Stimulated activated CD8-positive, alpha-beta memory T cell treated with anti-CD3 and anti-CD28 coated beads, Interleukin-12 subunit alpha, Interleukin-12 subunit beta, amount 100 ng/mL, for 4 hours (primary cell): ENCODE results near the gene ENOX1.

ENCODE experiments used
- DNase-seq: peaks from one replicate; pipeline ENCODE4 v3.0.0-alpha.2; 2020; ENCODE audit warnings: low read depth

Gene ENOX1

DNA sequence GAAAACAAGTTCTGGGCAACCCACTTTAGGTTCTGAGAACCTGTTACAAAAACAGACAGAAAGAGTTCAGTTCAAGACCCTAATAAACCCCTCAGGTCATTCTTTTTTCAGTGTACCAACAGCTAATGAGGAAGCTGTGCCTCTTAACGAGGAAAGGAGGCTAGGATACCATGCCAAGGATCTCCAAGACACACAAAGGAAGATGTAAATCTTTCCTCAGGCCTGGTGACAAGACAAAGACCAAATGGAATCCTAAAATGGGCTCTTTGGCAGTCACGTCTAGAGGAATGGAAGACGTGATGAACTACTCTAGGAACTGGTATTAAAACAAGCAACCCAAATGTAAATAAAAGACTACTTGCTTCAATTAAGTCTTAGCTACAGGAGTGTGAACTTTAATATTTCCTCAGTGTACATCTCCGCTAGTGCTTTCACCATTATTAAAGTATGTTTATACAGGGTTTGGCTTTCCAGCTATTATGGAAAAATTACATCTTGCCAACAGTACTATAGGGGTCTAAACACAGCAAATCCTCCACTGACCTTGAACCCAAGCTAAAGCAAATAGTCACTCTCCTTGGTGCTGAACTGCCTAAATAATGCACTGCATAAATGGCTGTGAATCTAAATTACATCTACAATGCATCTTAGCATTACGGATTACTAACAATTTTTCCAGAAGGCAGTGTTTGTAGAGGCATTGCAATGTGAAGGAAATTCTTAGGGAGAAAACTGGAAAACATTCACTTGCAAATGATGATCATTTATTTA, 42.3 kb downstream of the ENOX1 start:
- no peak for DNase-seq

DNA sequence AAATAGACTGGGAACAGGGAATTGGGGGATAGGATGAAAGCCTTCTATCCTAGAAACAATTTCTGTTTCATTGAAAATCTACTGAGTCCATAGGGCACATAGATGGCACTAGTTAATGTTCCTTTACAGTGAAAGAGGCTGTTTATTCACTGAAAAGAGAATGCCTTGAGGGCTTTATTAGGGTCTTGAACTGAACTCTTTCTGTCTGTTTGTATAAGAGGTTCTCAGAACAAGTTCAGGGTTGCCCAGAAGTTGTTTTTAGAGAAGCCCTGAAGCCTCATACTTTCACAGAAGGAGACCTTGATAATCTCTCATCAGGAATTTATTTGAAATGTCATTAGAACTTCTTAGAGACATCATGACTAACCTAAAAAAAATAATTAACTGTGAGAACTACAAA, 43.9 kb downstream of the ENOX1 start:
- no peak for DNase-seq

- DNase-seq: no peak
Observed at GRCh38 chr13:43737392-43737923, 49.3 kb downstream of the ENOX1 start.

GRCh38 chr13:43732726-43733125, 54.0 kb downstream of the ENOX1 start:
- DNase-seq: no peak

DNA sequence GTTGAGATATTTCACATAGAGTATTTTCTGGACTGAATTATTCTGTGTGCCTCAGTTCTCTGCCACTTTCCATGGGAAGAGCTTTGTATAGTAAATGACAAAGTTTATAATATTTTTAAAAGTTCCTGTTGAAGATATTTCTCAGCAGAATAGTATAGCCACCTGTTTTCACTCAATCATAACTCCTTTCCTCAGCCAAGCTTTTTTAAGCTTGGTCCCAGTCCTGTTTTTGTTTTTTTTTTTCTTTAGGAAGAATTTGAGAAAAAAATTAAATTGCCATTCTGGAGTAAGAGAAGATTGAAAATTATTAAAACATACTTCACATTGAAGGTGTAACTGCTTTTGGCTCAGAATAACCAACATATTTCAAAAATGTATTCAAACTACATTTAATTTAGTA, 55.5 kb downstream of the ENOX1 start:
- no peak for DNase-seq

- DNase-seq: no peak
Observed at GRCh38 chr13:43730642-43731041, 56.1 kb downstream of the ENOX1 start.

GRCh38 chr13:43728421-43728820, 58.4 kb downstream of the ENOX1 start:
- no peak for DNase-seq

DNA sequence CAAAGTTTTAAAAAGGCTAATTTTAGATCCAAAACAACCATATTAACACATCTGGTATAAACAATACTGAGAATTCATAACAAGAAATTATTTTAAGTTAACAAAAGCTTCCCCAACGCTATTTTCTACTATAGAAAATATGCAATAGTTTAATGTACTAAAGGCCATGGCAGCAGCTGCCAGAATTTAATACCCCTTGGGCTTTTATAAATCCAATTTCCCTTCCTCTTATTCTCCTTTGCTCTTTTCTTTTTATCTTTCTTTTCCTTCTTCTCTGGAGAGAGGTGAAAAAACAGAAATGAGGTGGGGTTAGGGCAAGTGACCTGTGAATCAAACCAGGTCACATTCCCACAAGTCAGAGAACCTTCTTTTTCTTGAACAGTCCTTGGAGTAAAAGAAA, 58.9 kb downstream of the ENOX1 start:
- no peak for DNase-seq

DNA sequence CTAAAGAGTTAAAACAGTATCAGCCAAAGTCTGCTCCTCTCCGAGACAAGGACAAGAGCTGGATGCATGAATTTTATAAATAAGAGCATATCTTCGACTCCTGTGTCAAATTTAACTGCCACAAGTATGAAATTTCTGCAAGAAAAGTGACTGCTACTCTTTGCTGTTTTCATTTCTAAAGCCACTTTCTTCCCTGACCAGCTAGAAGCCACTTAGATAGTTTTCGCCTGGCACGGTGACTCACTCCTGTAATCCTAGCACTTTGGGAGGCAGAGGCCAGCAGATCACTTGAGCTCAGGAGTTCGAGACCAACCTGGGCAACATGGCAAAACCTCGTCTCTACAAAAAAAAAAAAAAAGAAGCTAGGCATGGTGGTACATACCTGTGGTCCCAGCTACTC, 61.3 kb downstream of the ENOX1 start:
- DNase-seq: no peak

DNA sequence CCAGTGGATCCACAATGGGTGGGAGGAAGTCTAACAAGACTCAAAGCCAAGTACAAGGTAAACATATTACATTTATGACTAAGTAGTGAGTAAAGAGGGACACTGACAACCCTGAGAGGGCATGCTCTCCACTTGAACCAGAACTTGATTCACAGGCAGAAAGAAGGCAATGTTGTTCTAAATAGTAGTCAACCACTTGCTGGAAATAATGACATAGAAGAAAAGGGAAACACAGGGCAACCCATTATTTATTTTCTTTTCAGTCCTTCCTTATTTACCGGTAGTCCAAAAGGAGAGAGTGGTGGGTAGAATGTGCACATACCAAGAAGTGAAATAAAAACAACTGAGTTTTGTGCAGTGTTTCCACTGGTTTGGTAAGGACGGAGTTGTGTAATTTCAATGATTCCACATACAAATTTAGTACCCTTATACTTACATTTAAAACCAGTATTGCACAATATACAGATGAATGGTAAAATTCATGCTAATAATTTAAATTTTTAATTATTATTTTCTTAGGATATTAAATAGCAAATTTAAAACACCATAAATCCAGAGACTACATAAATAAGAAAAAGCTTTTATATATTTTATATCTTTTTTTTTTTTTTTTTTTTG, 65.9 kb downstream of the ENOX1 start:
- no peak for DNase-seq

DNA sequence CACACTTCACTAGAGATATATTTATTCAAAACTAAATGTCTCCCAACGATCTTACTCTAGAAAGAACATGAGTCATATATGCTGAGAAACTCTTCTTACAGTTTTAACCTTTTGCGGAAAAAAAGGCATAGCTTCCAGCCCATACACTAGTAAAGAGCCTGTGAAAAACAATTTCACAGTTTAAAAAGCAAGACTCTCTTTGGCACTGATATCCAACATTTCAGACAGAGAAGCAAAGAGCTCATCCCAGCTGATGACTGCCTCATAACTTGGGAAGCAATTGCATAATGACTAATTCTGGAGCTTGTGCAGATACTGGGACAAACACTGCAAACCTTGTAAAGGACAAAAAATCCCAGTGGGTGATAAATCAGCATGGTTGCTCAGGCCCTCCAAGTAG, 88.0 kb downstream of the ENOX1 start:
- DNase-seq: no peak

- no peak for DNase-seq
Observed at GRCh38 chr13:43698009-43698408, 88.8 kb downstream of the ENOX1 start.

- DNase-seq: no peak
Observed at GRCh38 chr13:43697323-43697722, 89.4 kb downstream of the ENOX1 start.

- no peak for DNase-seq
Observed at GRCh38 chr13:43694146-43694664, 92.6 kb downstream of the ENOX1 start.

GRCh38 chr13:43693639-43694038, 93.1 kb downstream of the ENOX1 start:
- no peak for DNase-seq

DNA sequence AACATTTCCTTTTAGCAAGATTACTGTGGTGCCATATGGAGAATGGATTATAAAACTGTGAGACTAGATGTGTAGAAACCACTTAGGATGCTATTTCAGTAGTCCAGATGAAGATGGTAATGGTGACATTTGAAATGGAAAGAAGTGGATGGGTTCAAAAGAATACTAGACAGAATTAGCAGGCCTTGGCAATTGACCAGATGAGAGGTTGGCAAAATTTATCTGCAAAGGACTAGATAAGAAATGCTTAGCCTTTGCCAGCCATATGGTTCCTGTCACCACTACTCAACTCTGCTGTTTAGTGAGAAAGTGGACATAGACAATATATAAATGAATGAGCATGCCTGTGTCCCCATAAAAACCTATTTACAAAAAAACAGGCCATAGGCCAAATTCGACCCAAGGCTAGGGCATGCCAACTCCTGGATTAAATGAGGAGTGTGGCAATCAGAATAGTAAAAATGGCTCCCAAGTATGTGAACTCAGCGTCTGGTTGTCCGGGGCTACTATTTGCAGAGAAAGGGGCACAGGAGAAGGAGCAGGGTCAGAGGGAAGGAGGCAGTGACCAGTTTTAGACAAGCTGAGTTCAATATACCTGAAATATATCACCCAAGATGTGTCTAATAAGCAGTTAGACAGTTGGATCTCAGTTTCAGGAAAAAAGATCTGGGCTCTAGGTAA, 98.4 kb downstream of the ENOX1 start:
- no peak for DNase-seq

- no peak for DNase-seq
Observed at GRCh38 chr13:43687038-43687437, 99.7 kb downstream of the ENOX1 start.

DNA sequence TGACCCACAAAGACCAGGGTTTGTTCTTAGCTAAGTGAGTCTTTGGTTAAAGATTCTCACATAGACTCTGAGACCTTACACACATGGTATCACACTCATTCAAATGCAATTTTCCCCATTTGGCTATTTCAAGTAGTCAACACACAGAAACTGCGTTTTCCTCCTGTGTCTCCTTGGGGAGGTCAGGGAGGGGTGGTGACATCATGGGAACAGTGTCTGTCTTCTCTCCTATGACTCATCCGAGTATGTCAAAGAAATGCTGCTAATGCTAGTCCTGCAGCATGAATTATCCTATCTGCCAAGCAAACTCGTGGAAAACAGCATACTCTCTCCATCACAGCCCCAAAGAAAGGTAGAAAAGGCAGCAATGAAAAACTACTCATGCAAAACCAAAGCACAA, 100.2 kb downstream of the ENOX1 start:
- no peak for DNase-seq

GRCh38 chr13:43684963-43685725, 101.6 kb downstream of the ENOX1 start:
- DNase-seq: no peak

DNA sequence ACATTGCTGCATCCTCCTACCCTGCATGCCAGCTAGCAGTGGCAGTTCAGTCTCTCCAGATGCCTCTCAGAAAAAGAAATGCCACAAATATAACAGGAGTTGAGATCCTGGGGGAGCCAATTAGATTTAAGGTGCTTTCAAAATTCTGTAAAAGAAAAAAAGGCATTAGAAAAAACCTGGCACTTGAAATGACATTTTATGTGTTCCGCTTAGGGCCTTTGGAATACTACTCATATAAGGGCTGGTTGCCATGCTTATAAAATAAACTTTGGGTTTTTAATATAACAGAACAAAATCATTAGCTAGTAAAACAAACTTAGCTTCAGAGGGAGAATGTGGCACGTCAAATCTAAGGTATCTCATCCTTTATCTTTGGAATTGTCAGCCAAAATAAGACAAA, 104.1 kb downstream of the ENOX1 start:
- DNase-seq: no peak

DNA sequence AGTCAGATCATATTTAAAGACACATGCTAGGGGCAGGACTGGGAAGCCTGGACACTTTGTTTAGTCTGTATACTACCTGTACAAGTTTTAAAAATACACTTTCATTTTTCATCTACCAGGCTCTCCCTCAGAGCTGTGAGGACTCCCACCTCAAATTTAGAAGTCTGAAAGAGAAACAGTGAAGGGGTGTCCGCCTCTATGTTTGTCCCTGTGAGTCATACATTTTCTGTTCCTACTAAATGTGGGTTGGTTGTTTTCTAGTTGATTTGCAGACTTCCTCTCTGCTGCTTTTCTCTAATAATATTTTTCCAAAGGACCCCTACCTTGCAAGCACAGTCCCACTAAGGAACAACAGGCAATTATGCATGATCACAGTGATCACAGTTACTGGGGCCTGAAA, 110.5 kb downstream of the ENOX1 start:
- no peak for DNase-seq

DNA sequence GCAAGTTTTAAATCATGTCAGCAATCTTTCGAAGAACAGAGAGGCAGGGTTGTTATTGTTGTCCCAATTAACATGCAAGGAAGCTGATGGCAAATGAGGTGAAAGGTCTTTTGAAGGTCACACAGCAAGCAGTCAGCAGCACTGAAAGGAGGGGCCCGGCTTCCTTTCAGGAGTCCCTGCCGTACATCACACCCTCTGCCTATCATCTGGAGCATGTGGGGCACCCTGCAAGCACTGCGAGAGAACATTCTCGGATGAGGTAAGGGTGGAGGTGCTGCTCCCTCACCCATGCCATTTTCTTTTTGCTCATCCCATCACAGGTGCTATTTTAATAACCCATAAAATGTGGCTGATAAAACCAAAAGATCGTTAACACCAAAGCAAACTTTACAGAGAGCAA, 111.2 kb downstream of the ENOX1 start:
- no peak for DNase-seq
